AG10803 (cell line): ENCODE measurements around the gene TMEM183A.

Source experiments
- DNase-seq: peaks from one replicate; pipeline ENCODE4 v3.0.0; 2010; ENCODE audit warnings: low read depth
- H3K4me3 ChIP-seq: 2 replicates; pipeline ENCODE4 v1.5.1; 2011; ENCODE audit warnings: mild to moderate bottlenecking, low read length, control low read depth
- CTCF ChIP-seq: conservative IDR thresholded peaks from 2 replicates; pipeline ENCODE4 v1.5.1; 2011; ENCODE audit warnings: mild to moderate bottlenecking, low read length, control low read depth, inconsistent platforms

Gene TMEM183A

GRCh38 chr1:203055161-203055799, 48.1 kb downstream of the TMEM183A start:
- no peak for DNase-seq
- H3K4me3 ChIP-seq: no peak overlapping the region
- TF ChIP-seq CTCF: no peak

- H3K4me3 ChIP-seq: no peak overlapping the region
- no peak for DNase-seq
- no peak for TF ChIP-seq CTCF
Observed at GRCh38 chr1:203056012-203056411, 48.8 kb downstream of the TMEM183A start.

GRCh38 chr1:203056516-203056915, 49.3 kb downstream of the TMEM183A start:
- no peak overlapping the region for H3K4me3 ChIP-seq
- no peak for TF ChIP-seq CTCF
- no peak for DNase-seq

- peak; percentile 84 for DNase-seq
- TF ChIP-seq CTCF: no peak
- no peak overlapping the region for H3K4me3 ChIP-seq
Observed at GRCh38 chr1:203057911-203058675, 50.9 kb downstream of the TMEM183A start.

GRCh38 chr1:203058676-203058935, 51.4 kb downstream of the TMEM183A start:
- DNase-seq: no peak
- no peak for TF ChIP-seq CTCF
- no peak overlapping the region for H3K4me3 ChIP-seq

- H3K4me3 ChIP-seq: no peak overlapping the region
- no peak for DNase-seq
- no peak for TF ChIP-seq CTCF
Observed at GRCh38 chr1:203059485-203059884, 52.3 kb downstream of the TMEM183A start.

GRCh38 chr1:203060115-203060514, 52.9 kb downstream of the TMEM183A start:
- TF ChIP-seq CTCF: no peak
- DNase-seq: no peak
- H3K4me3 ChIP-seq: no peak overlapping the region
